SK-N-SH (cell line): Measurements from ENCODE around the gene NR2C2. TPM values are rescaled to one million over a fixed set of nuclear protein-coding genes. Genes with fewer than 3 reads are reported as not detected.
A peak's percentile ranks its signal among the peaks of the same experiment; 100 is the strongest.

Experiments used
- CTCF ChIA-PET: fragments of 300-600, 350-600 bp; formaldehyde crosslinking; extraction: SDS; loops from one replicate; lab custom pipeline; 2021; lab: Yijun Ruan, JAX
- POLR2A ChIA-PET: fragments of 350-600 bp; sonication (Branson Sonifier 250); formaldehyde crosslinking; extraction: SDS; loops from one replicate; lab custom pipeline; 2020; ENCODE audit warnings: antibody characterized with exemption, inconsistent platforms; lab: Yijun Ruan, JAX
- DNase-seq: peaks from one replicate; pipeline ENCODE4 v3.0.0; 2012
- H2AFZ ChIP-seq: fragments of 200-600 bp; sonication (generic); 2 replicates; pipeline ENCODE4 v1.8.1; 2016; ENCODE audit warnings: antibody characterized with exemption, mild to moderate bottlenecking, low read depth
- H3F3A ChIP-seq: fragments of 200-600 bp; sonication (generic); replicated peaks from 2 replicates; pipeline ENCODE3; 2016; ENCODE audit warnings: antibody characterized with exemption, mild to moderate bottlenecking; ENCODE audit not compliant: insufficient read depth
- H3K27ac ChIP-seq, 2 experiments: fragments of 200-500 bp in 1 of 2; fragments of 200-600 bp in 1 of 2; sonication (Bioruptor generic) in 1 of 2; sonication (generic), shearing (Covaris generic) in 1 of 2; 2 replicates each; pipeline versions ENCODE4 v1.5.1 to v1.6.1; 2014 to 2016; ENCODE audit warnings: low read depth in 2 of 2, inconsistent platforms in 1 of 2, low read length in 1 of 2, mild to moderate bottlenecking in 1 of 2, mixed read lengths in 1 of 2
- H3K27me3 ChIP-seq: fragments of 200-600 bp; sonication (generic), shearing (Covaris generic); 2 replicates; pipeline ENCODE4 v1.6.1; 2016; ENCODE audit warnings: mixed run types; ENCODE audit not compliant: insufficient read depth
- H3K36me3 ChIP-seq, 2 experiments: fragments of 200-500 bp in 1 of 2; fragments of 200-600 bp in 1 of 2; sonication (Bioruptor generic) in 1 of 2; sonication (generic) in 1 of 2; replicated peaks in 1 of 2; 2 replicates each; pipeline versions ENCODE3 to v1.5.1; 2014 to 2016; ENCODE audit warnings: low read length in 1 of 2, mild to moderate bottlenecking in 1 of 2; ENCODE audit not compliant: insufficient read depth in 2 of 2, control insufficient read depth in 1 of 2
- H3K4me1 ChIP-seq, 2 experiments: fragments of 200-500 bp in 1 of 2; fragments of 200-600 bp in 1 of 2; sonication (Bioruptor generic) in 1 of 2; sonication (generic), shearing (Covaris generic) in 1 of 2; 2 replicates each; pipeline versions ENCODE4 v1.5.1 to v1.6.1; 2014 to 2016; ENCODE audit warnings: low read depth in 1 of 2, low read length in 1 of 2, mixed run types in 1 of 2; ENCODE audit not compliant: insufficient read depth in 2 of 2, control insufficient read depth in 1 of 2
- H3K4me2 ChIP-seq: fragments of 200-600 bp; sonication (generic), shearing (Covaris generic); 2 replicates; pipeline ENCODE4 v1.6.1; 2017; ENCODE audit warnings: mixed run types
- H3K4me3 ChIP-seq, 2 experiments: fragments of 200-500 bp in 1 of 2; fragments of 200-600 bp in 1 of 2; sonication (Bioruptor generic) in 1 of 2; sonication (generic), shearing (Covaris generic) in 1 of 2; 2 replicates each; pipeline versions ENCODE4 v1.5.1 to v1.8.1; 2014 to 2016; ENCODE audit warnings: low read depth in 2 of 2, inconsistent platforms in 1 of 2, low read length in 1 of 2, mild to moderate bottlenecking in 1 of 2, mixed read lengths in 1 of 2, moderate library complexity in 1 of 2
- H3K79me2 ChIP-seq: fragments of 200-600 bp; sonication (generic); 2 replicates; pipeline ENCODE4 v1.8.1; 2017; ENCODE audit warnings: mild to moderate bottlenecking; ENCODE audit not compliant: insufficient read depth
- H3K9ac ChIP-seq: fragments of 200-600 bp; sonication (generic); 2 replicates; pipeline ENCODE4 v1.6.1; 2017; ENCODE audit warnings: mixed run types
- H3K9me2 ChIP-seq: fragments of 200-600 bp; sonication (generic); 2 replicates; pipeline ENCODE4 v1.6.1; 2017; ENCODE audit warnings: mixed run types
- H3K9me3 ChIP-seq: fragments of 200-600 bp; sonication (generic); 2 replicates; pipeline ENCODE4 v1.6.1; 2017; ENCODE audit warnings: mixed run types, mild to moderate bottlenecking, moderate library complexity
- H4K20me1 ChIP-seq: fragments of 200-600 bp; sonication (generic); 2 replicates; pipeline ENCODE4 v1.6.1; 2017; ENCODE audit warnings: mild to moderate bottlenecking, mixed run types; ENCODE audit not compliant: insufficient read depth
- EP300 ChIP-seq, 2 experiments: IDR thresholded peaks; 2 replicates each; pipeline versions ENCODE4 v1.4.0 to v1.6.1; 2012; ENCODE audit warnings: borderline replicate concordance in 1 of 2, low read depth in 1 of 2, low read length in 1 of 2
- EZH2phosphoT487 ChIP-seq: fragments of 200-600 bp; sonication (generic); IDR thresholded peaks from 2 replicates; pipeline ENCODE4 v1.6.1; 2017; ENCODE audit warnings: low read depth, mixed run types, mild to moderate bottlenecking, antibody characterized with exemption, moderate library complexity, borderline replicate concordance
- GATA2 ChIP-seq: sonication (generic); formaldehyde crosslinking; IDR thresholded peaks from 2 replicates; pipeline ENCODE4 v1.5.0; 2020; ENCODE audit warnings: mild to moderate bottlenecking, missing genetic modification reagents
- MXI1 ChIP-seq: IDR thresholded peaks from 2 replicates; pipeline ENCODE4 v1.6.1; 2012; ENCODE audit warnings: mild to moderate bottlenecking, low read depth, low read length, improper control_type of control experiment
- NFIC ChIP-seq: IDR thresholded peaks from 2 replicates; pipeline ENCODE4 v1.4.0; 2012; ENCODE audit warnings: borderline replicate concordance
- RAD21 ChIP-seq: IDR thresholded peaks from 2 replicates; pipeline ENCODE4 v1.6.1; 2012; ENCODE audit warnings: mild to moderate bottlenecking, low read length
- RCOR1 ChIP-seq: fragments of 150-350 bp; IDR thresholded peaks from 2 replicates; pipeline ENCODE4 v1.6.1; 2017; ENCODE audit warnings: antibody characterized with exemption, low read length
- SMC3 ChIP-seq: IDR thresholded peaks from 2 replicates; pipeline ENCODE4 v1.6.1; 2012; ENCODE audit warnings: low read depth, low read length, improper control_type of control experiment
- WGBS: methylation state at CpG from one replicate; pipeline ENCODE4 v1.1.6; 2017; ENCODE audit warnings: low lambda C conversion rate; 5-methylcytosine and 5-hydroxymethylcytosine counted together
- polyA plus RNA-seq, 3 experiments: library from polyadenylated mRNA; depleted of rRNA; stranded (reverse); fragments of >200 nt; gene quantifications; 2 replicates each; pipeline ENCODE4 v1.2.3, GENCODE V29; 2012
- TF ChIP-seq, protein P1 (sequence below): IDR thresholded peaks from 2 replicates; pipeline ENCODE4 v1.4.0; 2012; ENCODE audit warnings: low read depth
- TF ChIP-seq, protein P2 (sequence below): IDR thresholded peaks from 2 replicates; pipeline ENCODE4 v1.4.0; 2012; ENCODE audit warnings: low read depth, borderline replicate concordance

NR2C2 gene
- polyA plus RNA-seq, 1 of the 3 experiments (the other 2 are of a cell fraction) = 13.1 TPM

DNA sequence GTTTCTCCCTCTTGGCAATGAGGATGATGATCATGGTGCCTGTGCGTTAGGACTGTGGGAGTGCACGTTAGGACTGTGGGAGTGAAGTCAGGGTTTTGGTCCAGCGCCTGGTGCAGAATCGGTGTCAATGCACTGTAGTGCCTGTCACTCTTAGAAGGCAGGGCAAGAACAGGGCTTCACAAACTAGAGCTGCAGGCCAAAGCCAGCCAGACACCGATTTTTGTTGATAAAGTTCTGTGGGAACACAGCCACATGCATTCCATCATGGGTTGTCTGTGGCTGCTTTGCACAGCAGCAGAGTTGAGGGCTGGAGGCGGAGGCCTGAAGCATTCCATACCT, 32.6 kb upstream of the NR2C2 start:
- TF ChIP-seq EP300 (IDR thresholded peaks at IDR 0.05; ENCODE audit: borderline replicate concordance in 1 of 2, low read depth in 1 of 2, low read length in 1 of 2) (0 out of 4 replicates have a peak, but pooled peaks of 1 of the 2 experiments have one; percentile 23), MXI1 (peak; percentile 31; the same call in 1 of the 2 replicates), RAD21 (no peak), GATA2 (CRISPR knock-in tag) (peak; percentile 43; the same call in 1 of the 2 replicates), RCOR1 (peak; percentile 82)
- TF ChIP-seq, protein P1, sequence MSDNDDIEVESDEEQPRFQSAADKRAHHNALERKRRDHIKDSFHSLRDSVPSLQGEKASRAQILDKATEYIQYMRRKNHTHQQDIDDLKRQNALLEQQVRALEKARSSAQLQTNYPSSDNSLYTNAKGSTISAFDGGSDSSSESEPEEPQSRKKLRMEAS = no peak
- H3K4me2 ChIP-seq = no peak overlapping the region
- peak; percentile 39 for DNase-seq
- H3K36me3 ChIP-seq = no peaks in the 10 kb centered on the region
- no peak overlapping the region for H3K9ac ChIP-seq
- no peaks in the 10 kb centered on the region for H3F3A ChIP-seq
- H3K9me2 ChIP-seq = no peaks in the 10 kb centered on the region
- ChIA-PET POLR2A (interaction anchor here (0.6 to 1.0 kb wide), 2 partner anchors 263 to 280 kb away, joined by 3 read pairs; partner anchors contain the start of gene CCDC174), CTCF (interaction anchor here (0.6 to 7.2 kb wide), 30 partner anchors 9 to 406 kb away, joined by 3 to 105 read pairs (median 4); partner anchors contain the start of genes C3orf20 and CCDC174)
- H3K4me3 ChIP-seq = no peak overlapping the region
- no peaks in the 10 kb centered on the region for H4K20me1 ChIP-seq
- 46% methylated on average over 5 of the region's 6 CpGs for WGBS
- no peaks in the 10 kb centered on the region for H3K79me2 ChIP-seq
- no peak overlapping the region for H3K27ac ChIP-seq
- H3K27me3 ChIP-seq = peaks cover 9% of the 10 kb centered on the region; the same call in 1 of the 2 replicates
- H3K9me3 ChIP-seq = no peaks in the 10 kb centered on the region
- no peak overlapping the region for H2AFZ ChIP-seq
- H3K4me1 ChIP-seq = peaks cover 0 to 26% of the 10 kb centered on the region in 2 experiments; a peak in 1 of 4 replicates

DNA sequence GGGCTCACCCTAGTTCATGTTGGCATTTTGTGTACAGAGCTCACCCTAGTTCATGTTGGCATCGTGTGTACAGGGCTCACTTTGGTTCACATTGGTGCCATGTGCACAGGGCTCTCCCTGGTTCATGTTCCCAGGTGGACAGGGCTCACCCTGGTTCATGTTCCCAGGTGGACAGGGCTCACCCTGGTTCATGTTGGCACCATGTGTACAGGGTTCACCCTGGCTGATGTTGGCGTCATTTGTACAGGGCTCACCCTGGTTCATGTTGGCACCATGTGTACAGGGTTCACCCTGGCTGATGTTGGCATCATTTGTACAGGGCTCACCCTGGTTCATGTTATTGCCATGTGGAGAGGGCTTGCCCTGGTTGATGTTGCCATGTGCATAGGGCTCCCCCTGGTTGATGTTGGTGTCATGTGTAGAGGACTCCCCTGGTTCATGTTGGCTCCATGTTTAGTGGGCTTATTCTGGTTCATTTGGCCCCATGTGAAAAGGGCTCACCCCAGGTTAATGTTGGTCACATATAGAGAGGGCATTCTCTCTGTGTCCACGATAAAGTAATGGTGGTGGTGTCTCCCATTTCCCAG, 31.7 kb upstream of the NR2C2 start:
- ChIA-PET CTCF (interaction anchor here (1.0 to 7.2 kb wide), 14 partner anchors 10 to 264 kb away, joined by 3 to 105 read pairs (median 4); partner anchors contain the start of genes C3orf20 and CCDC174), POLR2A (no interaction called here)
- no peak for DNase-seq
- H4K20me1 ChIP-seq = no peaks in the 10 kb centered on the region
- H3K9me3 ChIP-seq = no peaks in the 10 kb centered on the region
- no peaks in the 10 kb centered on the region for H3K36me3 ChIP-seq
- H3K79me2 ChIP-seq = no peaks in the 10 kb centered on the region
- H3K27ac ChIP-seq = no peak overlapping the region
- no peak overlapping the region for H2AFZ ChIP-seq
- H3K4me2 ChIP-seq = no peak overlapping the region
- H3K27me3 ChIP-seq = peaks cover 9% of the 10 kb centered on the region; the same call in 1 of the 2 replicates
- WGBS = 11% methylated on average over 2 of the region's 3 CpGs
- no peak overlapping the region for H3K9ac ChIP-seq
- no peak for TF ChIP-seq RCOR1
- TF ChIP-seq RAD21 = peak; percentile 63
- peak; percentile 39; the same call in 1 of the 2 replicates for TF ChIP-seq SMC3
- peaks cover 0 to 26% of the 10 kb centered on the region in 2 experiments; a peak in 1 of 4 replicates for H3K4me1 ChIP-seq
- H3F3A ChIP-seq = no peaks in the 10 kb centered on the region
- H3K4me3 ChIP-seq = no peak overlapping the region
- no peaks in the 10 kb centered on the region for H3K9me2 ChIP-seq

DNA sequence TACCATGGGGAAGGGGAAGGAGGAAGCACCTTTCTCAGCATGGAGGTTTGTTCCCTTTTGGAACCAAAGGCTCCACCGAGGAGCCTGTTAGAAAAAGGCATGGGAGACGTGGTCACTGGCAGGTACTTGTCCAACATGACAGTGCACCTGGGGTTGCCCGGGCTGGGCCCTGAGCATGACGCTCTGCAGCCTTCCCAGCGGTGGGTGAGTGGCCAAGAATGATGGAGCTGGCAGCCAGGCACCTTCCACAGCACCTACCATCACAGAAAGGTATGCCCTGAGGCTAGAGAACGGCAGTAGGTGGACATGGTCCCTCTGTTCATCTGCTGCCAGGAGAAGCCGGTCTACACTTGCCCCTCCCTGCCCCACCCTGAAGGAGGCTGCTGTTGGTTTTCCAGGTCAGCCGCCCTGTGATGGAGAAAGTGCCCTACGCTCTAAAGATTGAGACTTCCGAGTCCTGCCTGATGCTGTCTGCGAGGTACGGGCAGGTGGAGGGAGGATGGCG, 29.0 kb upstream of the NR2C2 start:
- no peak overlapping the region for H3K4me3 ChIP-seq
- TF ChIP-seq, protein P2, sequence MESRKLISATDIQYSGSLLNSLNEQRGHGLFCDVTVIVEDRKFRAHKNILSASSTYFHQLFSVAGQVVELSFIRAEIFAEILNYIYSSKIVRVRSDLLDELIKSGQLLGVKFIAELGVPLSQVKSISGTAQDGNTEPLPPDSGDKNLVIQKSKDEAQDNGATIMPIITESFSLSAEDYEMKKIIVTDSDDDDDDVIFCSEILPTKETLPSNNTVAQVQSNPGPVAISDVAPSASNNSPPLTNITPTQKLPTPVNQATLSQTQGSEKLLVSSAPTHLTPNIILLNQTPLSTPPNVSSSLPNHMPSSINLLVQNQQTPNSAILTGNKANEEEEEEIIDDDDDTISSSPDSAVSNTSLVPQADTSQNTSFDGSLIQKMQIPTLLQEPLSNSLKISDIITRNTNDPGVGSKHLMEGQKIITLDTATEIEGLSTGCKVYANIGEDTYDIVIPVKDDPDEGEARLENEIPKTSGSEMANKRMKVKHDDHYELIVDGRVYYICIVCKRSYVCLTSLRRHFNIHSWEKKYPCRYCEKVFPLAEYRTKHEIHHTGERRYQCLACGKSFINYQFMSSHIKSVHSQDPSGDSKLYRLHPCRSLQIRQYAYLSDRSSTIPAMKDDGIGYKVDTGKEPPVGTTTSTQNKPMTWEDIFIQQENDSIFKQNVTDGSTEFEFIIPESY = no peak
- TF ChIP-seq EP300 (IDR thresholded peaks at IDR 0.05; ENCODE audit: borderline replicate concordance in 1 of 2, low read depth in 1 of 2, low read length in 1 of 2) = no peak
- no peak for TF ChIP-seq EZH2phosphoT487
- TF ChIP-seq NFIC = no peak
- TF ChIP-seq, protein P1 = no peak
- peaks cover 9% of the 10 kb centered on the region; the same call in 1 of the 2 replicates for H3K27me3 ChIP-seq
- H3K79me2 ChIP-seq = no peaks in the 10 kb centered on the region
- ChIA-PET CTCF (interaction anchor here (0.7 to 11.1 kb wide), 7 partner anchors 11 to 736 kb away, joined by 3 to 202 read pairs (median 4); partner anchors contain the start of gene C3orf20), POLR2A (no interaction called here)
- no peak overlapping the region for H2AFZ ChIP-seq
- no peaks in the 10 kb centered on the region for H3K9me2 ChIP-seq
- no peak overlapping the region for H3K4me2 ChIP-seq
- 51% methylated on average over 13 of the region's 13 CpGs for WGBS
- no peak overlapping the region for H3K27ac ChIP-seq
- peaks cover 0 to 31% of the 10 kb centered on the region in 2 experiments; a peak in 1 of 4 replicates for H3K4me1 ChIP-seq
- no peak for DNase-seq
- H3K36me3 ChIP-seq = no peaks in the 10 kb centered on the region
- H3F3A ChIP-seq = no peaks in the 10 kb centered on the region
- H3K9ac ChIP-seq = no peak overlapping the region
- no peaks in the 10 kb centered on the region for H3K9me3 ChIP-seq
- no peaks in the 10 kb centered on the region for H4K20me1 ChIP-seq
